ENCODE data around the gene CNKSR2. TPM values are rescaled to one million over a fixed set of nuclear protein-coding genes. Genes with fewer than 3 reads are reported as not detected.

CNKSR2 gene
- total and polyA plus RNA-seq, 4 donors = 1.6 to 5.4 TPM; not detected in 2

GRCh38 chrX:21683941-21684340 lies 309.7 kb downstream of the CNKSR2 start:
- no peak overlapping the region for H3K27ac ChIP-seq (ENCODE audit: low read depth in 1 of 2, low read length in 2 of 2)
- DNase-seq (no peak), ATAC-seq (ENCODE audit: low FRiP score) (no peak)
- H3K36me3 ChIP-seq (ENCODE audit: control insufficient read depth in 1 of 2, insufficient read depth in 2 of 2, low read length in 1 of 2) = no peaks in the 10 kb centered on the region
- WGBS, 2 donors = 68 to 70% methylated on average over 1 of the region's 1 CpG
- H3K4me3 ChIP-seq (ENCODE audit: low read length in 2 of 2) = no peak overlapping the region
- intact Hi-C loops (cut with DNase I) = no loop called here
- H3K27me3 ChIP-seq (ENCODE audit: control insufficient read depth in 1 of 2, insufficient read depth in 2 of 2, low read length in 1 of 2) = no peaks in the 10 kb centered on the region
- H3K4me1 ChIP-seq (ENCODE audit: control insufficient read depth in 1 of 2, insufficient read depth in 2 of 2, low read length in 2 of 2) = no peaks in the 10 kb centered on the region
- H3K9me3 ChIP-seq (ENCODE audit: control insufficient read depth, low read length) = no peaks in the 10 kb centered on the region

DNA sequence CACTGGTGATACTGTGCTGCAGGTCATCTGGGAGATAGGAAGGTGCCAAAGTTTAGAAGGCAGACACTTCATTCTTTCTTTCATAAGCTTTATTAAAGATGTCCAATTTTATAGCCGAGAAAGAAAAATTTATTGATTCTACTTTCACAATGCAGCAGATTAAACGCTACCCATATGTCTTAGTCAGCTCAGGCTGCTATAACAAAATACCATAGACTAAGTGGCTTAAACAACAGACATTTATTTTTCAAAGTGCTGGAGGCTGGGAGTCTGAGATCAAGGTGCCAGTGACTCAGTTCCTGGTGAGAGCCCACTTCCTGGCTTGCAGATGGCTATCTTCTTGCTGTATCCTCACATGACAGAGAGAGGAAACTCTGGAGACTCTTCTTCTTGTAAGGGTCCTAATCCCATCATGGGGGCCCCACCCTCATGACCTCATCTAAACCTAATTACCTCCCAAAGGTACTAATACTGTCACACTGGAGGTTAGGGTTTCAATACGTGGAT lies 317.3 kb downstream of the CNKSR2 start:
- Histone ChIP-seq H3K27me3 (ENCODE audit: control insufficient read depth in 1 of 2, insufficient read depth in 2 of 2, low read length in 1 of 2) (no peaks in the 10 kb centered on the region), H3K36me3 (ENCODE audit: control insufficient read depth in 1 of 2, insufficient read depth in 2 of 2, low read length in 1 of 2) (no peaks in the 10 kb centered on the region), H3K9me3 (ENCODE audit: control insufficient read depth, low read length) (no peaks in the 10 kb centered on the region), H3K27ac (ENCODE audit: low read depth in 1 of 2, low read length in 2 of 2) (no peak overlapping the region), H3K4me3 (ENCODE audit: low read length in 2 of 2) (no peak overlapping the region), H3K4me1 (ENCODE audit: control insufficient read depth in 1 of 2, insufficient read depth in 2 of 2, low read length in 2 of 2) (no peaks in the 10 kb centered on the region)
- ATAC-seq (ENCODE audit: low FRiP score) = no peak
- DNase-seq = no peak
- intact Hi-C loops (cut with DNase I) = no loop called here
- WGBS, 2 donors = 78 to 94% methylated on average over 3 of the region's 3 CpGs

- no peaks in the 10 kb centered on the region for H3K9me3 ChIP-seq (ENCODE audit: control insufficient read depth, low read length)
- no peak overlapping the region for H3K4me3 ChIP-seq (ENCODE audit: low read length in 2 of 2)
- intact Hi-C loops (cut with DNase I) = no loop called here
- H3K27me3 ChIP-seq (ENCODE audit: control insufficient read depth in 1 of 2, insufficient read depth in 2 of 2, low read length in 1 of 2) = no peaks in the 10 kb centered on the region
- H3K4me1 ChIP-seq (ENCODE audit: control insufficient read depth in 1 of 2, insufficient read depth in 2 of 2, low read length in 2 of 2) = no peaks in the 10 kb centered on the region
- H3K27ac ChIP-seq (ENCODE audit: low read depth in 1 of 2, low read length in 2 of 2) = no peak overlapping the region
- no peaks in the 10 kb centered on the region for H3K36me3 ChIP-seq (ENCODE audit: control insufficient read depth in 1 of 2, insufficient read depth in 2 of 2, low read length in 1 of 2)
- ATAC-seq (ENCODE audit: low FRiP score) (no peak), DNase-seq (no peak)
- 74 to 86% methylated on average over 4 of the region's 4 CpGs for WGBS, 2 donors
Measured at GRCh38 chrX:21698272-21698671, 324.1 kb downstream of the CNKSR2 start.

GRCh38 chrX:21699136-21699535 lies 324.9 kb downstream of the CNKSR2 start:
- WGBS, 2 donors = 47 to 61% methylated on average over 3 of the region's 3 CpGs
- no peak overlapping the region for H3K27ac ChIP-seq (ENCODE audit: low read depth in 1 of 2, low read length in 2 of 2)
- ATAC-seq (ENCODE audit: low FRiP score) (no peak), DNase-seq (no peak)
- intact Hi-C loops (cut with DNase I) = no loop called here
- no peaks in the 10 kb centered on the region for H3K9me3 ChIP-seq (ENCODE audit: control insufficient read depth, low read length)
- H3K27me3 ChIP-seq (ENCODE audit: control insufficient read depth in 1 of 2, insufficient read depth in 2 of 2, low read length in 1 of 2) = no peaks in the 10 kb centered on the region
- no peaks in the 10 kb centered on the region for H3K4me1 ChIP-seq (ENCODE audit: control insufficient read depth in 1 of 2, insufficient read depth in 2 of 2, low read length in 2 of 2)
- no peak overlapping the region for H3K4me3 ChIP-seq (ENCODE audit: low read length in 2 of 2)
- no peaks in the 10 kb centered on the region for H3K36me3 ChIP-seq (ENCODE audit: control insufficient read depth in 1 of 2, insufficient read depth in 2 of 2, low read length in 1 of 2)

GRCh38 chrX:21700275-21700674 lies 326.1 kb downstream of the CNKSR2 start:
- no peak overlapping the region for H3K27ac ChIP-seq (ENCODE audit: low read depth in 1 of 2, low read length in 2 of 2)
- no peaks in the 10 kb centered on the region for H3K27me3 ChIP-seq (ENCODE audit: control insufficient read depth in 1 of 2, insufficient read depth in 2 of 2, low read length in 1 of 2)
- no peaks in the 10 kb centered on the region for H3K9me3 ChIP-seq (ENCODE audit: control insufficient read depth, low read length)
- no peak for ATAC-seq (ENCODE audit: low FRiP score)
- WGBS, 2 donors = 74 to 91% methylated on average over 5 of the region's 5 CpGs
- no peaks in the 10 kb centered on the region for H3K36me3 ChIP-seq (ENCODE audit: control insufficient read depth in 1 of 2, insufficient read depth in 2 of 2, low read length in 1 of 2)
- H3K4me3 ChIP-seq (ENCODE audit: low read length in 2 of 2) = no peak overlapping the region
- DNase-seq = no peak
- intact Hi-C loops (cut with DNase I) = no loop called here
- H3K4me1 ChIP-seq (ENCODE audit: control insufficient read depth in 1 of 2, insufficient read depth in 2 of 2, low read length in 2 of 2) = no peaks in the 10 kb centered on the region

- Histone ChIP-seq H3K27me3 (ENCODE audit: control insufficient read depth in 1 of 2, insufficient read depth in 2 of 2, low read length in 1 of 2) (no peaks in the 10 kb centered on the region), H3K27ac (ENCODE audit: low read depth in 1 of 2, low read length in 2 of 2) (no peak overlapping the region), H3K36me3 (ENCODE audit: control insufficient read depth in 1 of 2, insufficient read depth in 2 of 2, low read length in 1 of 2) (no peaks in the 10 kb centered on the region), H3K9me3 (ENCODE audit: control insufficient read depth, low read length) (no peaks in the 10 kb centered on the region), H3K4me1 (ENCODE audit: control insufficient read depth in 1 of 2, insufficient read depth in 2 of 2, low read length in 2 of 2) (no peaks in the 10 kb centered on the region), H3K4me3 (ENCODE audit: low read length in 2 of 2) (no peak overlapping the region)
- no peak for ATAC-seq (ENCODE audit: low FRiP score)
- no peak for DNase-seq
- 41 to 67% methylated on average over 3 of the region's 3 CpGs for WGBS, 2 donors
- intact Hi-C loops (cut with DNase I) = no loop called here
Measured at GRCh38 chrX:21700967-21701366, 326.7 kb downstream of the CNKSR2 start.

GRCh38 chrX:21702725-21703124 lies 328.5 kb downstream of the CNKSR2 start:
- DNase-seq = no peak
- Histone ChIP-seq H3K9me3 (ENCODE audit: control insufficient read depth, low read length) (no peaks in the 10 kb centered on the region), H3K27ac (ENCODE audit: low read depth in 1 of 2, low read length in 2 of 2) (no peak overlapping the region), H3K36me3 (ENCODE audit: control insufficient read depth in 1 of 2, insufficient read depth in 2 of 2, low read length in 1 of 2) (no peaks in the 10 kb centered on the region), H3K4me1 (ENCODE audit: control insufficient read depth in 1 of 2, insufficient read depth in 2 of 2, low read length in 2 of 2) (no peaks in the 10 kb centered on the region), H3K27me3 (ENCODE audit: control insufficient read depth in 1 of 2, insufficient read depth in 2 of 2, low read length in 1 of 2) (no peaks in the 10 kb centered on the region), H3K4me3 (ENCODE audit: low read length in 2 of 2) (no peak overlapping the region)
- ATAC-seq (ENCODE audit: low FRiP score) = no peak
- WGBS, 2 donors = 59 to 60% methylated on average over 4 of the region's 4 CpGs
- intact Hi-C loops (cut with DNase I) = no loop called here

Measured in aorta (tissue), 5 donors.